GM08714 (cell line): Measurements from ENCODE around the gene LDLRAD4.

Source experiments
- H3K4me3 ChIP-seq: fragments of 200-500 bp; sonication (Bioruptor generic); 2 replicates; pipeline ENCODE4 v1.5.1; 2014; ENCODE audit warnings: mild to moderate bottlenecking, low read length, inconsistent platforms
- ZNF274 ChIP-seq: IDR thresholded peaks from 2 replicates; pipeline ENCODE4 v1.6.1; 2012; ENCODE audit warnings: mild to moderate bottlenecking, low read depth, low read length

LDLRAD4 gene

DNA sequence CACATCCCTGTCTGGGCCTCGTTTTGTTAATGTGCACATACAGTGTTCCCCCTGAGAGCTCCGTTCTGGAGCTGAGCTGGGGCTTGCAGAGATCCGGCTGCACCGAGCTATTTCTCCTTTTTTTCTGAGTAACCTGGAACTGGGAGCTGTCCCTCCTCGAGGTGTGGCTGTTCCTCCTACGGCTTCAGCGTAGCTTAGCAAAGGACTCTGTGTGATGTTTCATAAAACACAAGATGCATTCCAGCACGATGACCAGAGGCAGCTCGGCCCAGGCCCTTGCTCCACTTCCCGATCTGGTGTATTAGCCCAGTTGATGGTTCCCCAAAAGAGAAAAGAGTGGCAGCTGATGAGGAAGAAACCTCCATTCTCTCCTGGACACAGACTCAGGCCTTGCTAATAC, 404.8 kb downstream of the LDLRAD4 start:
- no peak for TF ChIP-seq ZNF274
- H3K4me3 ChIP-seq: no peak overlapping the region

DNA sequence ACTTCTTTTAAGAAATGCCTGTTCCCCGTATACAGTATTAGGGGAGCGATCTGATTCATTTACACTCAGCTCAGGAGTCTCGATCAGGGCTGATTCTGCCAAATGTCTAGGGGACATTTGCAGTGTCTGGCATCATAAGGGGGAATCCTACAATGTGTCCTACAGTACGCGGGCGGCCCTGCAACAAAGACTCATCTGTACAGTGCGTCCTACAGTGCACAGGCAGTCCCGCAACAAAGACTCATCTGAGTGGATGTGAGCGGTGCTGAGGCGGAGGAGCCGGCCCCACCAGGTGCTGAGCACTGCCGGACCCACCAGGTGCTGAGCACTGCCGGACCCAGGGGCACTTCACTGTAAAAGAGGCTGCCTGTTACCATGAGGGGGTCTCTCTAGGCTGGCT, 405.3 kb downstream of the LDLRAD4 start:
- no peak for TF ChIP-seq ZNF274

DNA sequence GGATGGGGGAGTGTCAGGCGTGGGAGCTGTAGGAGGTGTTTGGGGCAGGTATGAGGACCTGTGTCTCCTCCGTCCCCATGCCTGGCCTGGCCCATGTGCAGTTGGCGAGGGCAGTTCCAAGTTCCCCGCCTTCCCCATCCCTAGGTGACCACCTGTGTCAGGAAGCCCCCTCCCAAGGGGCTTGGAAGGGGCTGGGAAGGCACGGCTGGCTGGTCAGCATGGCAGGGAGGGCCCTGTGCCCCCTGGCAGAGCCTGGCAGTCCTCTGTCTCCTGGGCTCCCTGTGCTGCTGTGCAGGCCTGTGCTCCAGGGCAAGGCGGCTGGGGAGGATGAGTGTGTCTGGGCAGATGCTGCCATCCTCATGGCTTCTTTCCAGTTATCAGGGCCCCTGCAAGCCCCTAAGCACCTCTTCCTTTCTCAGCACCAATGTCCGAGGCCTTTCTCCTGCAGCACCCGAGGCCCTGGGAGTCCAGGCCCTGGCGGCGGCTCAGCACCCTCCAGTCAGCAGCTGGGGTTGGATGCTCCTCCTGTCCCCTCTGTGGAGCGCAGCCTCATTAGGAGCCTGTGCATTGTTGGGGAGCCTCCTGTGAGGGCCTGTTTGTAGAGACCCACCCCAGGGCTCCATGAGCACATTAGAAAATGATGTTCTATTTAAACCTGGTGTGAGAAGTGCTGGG, 406.1 kb downstream of the LDLRAD4 start:
- TF ChIP-seq ZNF274: no peak
- no peak overlapping the region for H3K4me3 ChIP-seq

More for the DNA sequence above, 405.3 kb downstream of the LDLRAD4 start:
- H3K4me3 ChIP-seq: no peak overlapping the region

DNA sequence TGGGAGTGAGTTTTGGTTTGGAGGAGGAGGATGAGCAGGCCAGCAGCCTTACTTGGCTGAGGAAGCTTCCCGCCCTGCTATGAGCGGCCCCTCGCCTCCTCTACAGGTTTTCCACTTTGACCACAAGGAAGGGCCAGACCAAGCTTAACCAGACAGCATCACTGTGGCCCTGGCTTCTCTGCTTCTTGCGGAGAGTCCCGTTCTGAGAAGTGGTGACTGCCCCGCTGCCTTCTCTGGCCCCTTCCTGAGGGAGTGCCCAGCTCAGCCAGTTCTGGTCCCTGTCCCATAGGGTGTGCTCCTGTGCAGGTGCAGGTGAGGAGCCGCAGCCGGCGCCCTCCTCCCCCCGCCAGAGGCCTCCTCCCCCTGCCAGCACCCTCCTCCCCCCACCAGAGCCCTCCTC, 406.8 kb downstream of the LDLRAD4 start:
- H3K4me3 ChIP-seq: no peak overlapping the region
- TF ChIP-seq ZNF274: no peak

DNA sequence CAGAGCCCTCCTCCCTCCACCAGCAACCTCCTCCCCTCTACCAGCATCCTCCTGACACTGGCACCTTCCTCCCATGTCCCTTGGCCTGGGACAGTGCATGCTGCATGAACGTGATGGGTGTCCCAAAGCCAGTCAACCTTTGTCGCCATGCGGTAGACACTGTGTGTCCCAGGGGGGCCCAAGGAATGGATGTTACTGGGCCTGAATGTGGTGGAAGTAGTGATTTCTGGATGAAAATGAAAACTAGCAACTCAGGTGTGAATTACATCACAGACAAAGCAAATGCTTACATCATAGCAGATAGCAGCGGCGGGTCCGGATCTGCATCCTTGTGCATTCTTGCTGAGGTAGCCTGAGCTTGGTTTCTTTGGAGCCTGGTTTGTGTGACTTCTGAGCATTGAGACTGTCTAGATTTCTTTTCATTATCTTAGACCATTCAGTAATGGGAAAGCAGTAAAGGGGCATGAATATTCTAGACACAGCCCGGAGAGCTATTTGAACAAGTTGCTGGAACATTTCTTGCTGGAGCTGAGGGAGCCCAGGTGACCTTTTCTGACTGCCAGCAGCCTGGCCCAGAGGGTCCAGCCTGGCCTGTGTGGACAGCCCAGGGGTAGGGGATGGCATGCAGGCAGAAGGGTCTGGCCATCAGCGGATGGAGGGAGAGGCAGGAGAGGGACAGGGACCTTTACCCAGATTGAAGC, 407.4 kb downstream of the LDLRAD4 start:
- TF ChIP-seq ZNF274: no peak

DNA sequence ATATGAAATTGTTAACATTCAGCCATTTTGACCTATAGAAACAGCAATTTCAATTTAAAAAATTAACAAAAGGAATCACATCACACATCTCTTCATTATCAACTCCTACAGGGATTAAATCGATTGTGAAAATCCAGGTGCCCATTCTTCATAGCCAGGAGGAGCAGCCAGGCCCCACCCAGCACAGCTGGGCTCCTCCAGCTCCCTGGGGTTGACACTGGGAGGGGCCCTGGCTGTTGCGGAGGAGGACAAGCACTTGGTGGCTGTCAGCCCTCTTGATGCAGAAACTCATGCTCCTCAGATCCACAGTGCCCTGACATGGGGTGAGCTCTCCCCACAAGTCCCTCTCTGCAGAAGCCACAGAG, 408.0 kb downstream of the LDLRAD4 start:
- TF ChIP-seq ZNF274: no peak
- H3K4me3 ChIP-seq: no peak overlapping the region

More for the DNA sequence above, 407.4 kb downstream of the LDLRAD4 start:
- no peak overlapping the region for H3K4me3 ChIP-seq

DNA sequence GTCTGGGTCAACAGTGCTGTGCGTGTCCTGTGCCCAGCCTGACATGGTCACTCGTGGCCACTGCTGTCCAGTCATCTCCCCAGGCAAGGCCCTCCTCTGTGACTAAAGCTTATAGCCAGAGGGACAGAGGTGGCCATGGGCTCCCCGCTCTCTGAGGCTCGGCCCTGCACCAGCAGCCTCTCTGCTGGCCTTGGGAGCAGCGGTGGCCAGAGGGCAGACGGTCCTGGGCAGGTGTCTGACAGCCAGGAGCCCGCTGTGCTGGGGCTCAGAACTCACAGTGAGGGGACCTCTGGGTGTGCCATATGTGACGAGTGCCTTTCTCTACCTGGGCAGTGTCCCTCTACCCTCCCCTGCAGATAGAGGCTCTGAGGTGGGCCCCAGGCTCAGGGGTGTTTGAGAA, 409.1 kb downstream of the LDLRAD4 start:
- no peak for TF ChIP-seq ZNF274
- no peak overlapping the region for H3K4me3 ChIP-seq

DNA sequence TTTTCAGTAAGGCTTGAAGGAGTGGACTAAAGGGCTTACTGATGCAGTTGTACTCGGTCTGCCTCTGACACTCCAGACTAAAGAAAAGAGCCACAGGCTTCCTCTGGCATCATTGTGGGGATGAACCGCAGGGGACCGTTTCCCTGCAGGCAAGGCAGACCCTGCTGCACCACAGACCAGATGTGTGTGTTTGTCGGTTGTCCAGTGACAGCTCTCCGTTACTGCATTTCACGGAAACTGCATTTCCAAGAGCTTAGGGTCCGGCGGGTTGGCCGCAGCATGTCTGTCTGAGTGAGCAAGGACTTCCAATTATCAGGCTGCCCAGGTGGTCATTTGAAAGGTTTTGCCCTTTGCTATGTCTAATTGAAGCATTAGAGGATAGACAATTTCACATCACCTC, 409.7 kb downstream of the LDLRAD4 start:
- no peak for TF ChIP-seq ZNF274
- H3K4me3 ChIP-seq: no peak overlapping the region

DNA sequence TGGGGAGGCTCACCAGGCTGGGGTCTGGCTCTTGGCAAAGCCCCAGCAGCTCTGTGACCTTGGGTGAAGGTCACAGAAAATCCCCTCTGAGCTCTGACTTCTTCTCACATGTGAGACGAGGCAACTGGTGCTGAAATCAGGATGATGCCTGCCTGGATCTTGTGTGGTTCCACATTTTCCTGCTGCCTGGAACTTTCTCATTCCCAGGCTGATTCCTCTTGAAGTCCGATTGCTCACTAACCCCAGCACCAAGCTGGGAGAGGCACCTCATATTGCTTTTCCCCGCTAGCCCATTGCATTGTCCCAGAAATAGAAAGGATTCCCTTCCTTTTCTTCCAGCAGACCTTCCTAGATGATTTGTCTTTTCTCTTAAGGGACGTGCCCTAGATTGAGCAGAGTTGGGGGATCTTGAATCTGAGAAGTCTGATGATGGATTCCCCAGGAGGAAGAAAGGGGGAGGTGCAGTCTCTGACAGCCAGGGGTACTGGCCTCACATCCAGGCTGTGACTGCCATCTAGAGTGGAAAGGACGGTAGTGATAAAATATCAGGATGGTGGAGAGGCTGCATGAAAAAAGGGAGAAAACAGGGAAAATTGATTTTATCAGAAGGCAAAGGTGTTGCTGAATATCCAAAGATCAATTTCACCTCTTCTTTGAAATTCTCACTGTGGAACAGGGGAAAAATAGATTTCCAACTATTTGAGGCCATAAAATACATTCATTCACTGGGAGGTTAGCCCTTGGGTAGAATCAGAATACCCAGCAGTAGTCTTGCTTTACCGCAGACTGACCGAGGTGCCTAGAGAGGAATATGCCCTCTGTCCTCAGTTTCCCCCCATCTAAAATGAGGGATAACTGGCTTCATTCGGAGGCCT, 411.5 kb downstream of the LDLRAD4 start:
- TF ChIP-seq ZNF274: no peak
- H3K4me3 ChIP-seq: no peak overlapping the region

DNA sequence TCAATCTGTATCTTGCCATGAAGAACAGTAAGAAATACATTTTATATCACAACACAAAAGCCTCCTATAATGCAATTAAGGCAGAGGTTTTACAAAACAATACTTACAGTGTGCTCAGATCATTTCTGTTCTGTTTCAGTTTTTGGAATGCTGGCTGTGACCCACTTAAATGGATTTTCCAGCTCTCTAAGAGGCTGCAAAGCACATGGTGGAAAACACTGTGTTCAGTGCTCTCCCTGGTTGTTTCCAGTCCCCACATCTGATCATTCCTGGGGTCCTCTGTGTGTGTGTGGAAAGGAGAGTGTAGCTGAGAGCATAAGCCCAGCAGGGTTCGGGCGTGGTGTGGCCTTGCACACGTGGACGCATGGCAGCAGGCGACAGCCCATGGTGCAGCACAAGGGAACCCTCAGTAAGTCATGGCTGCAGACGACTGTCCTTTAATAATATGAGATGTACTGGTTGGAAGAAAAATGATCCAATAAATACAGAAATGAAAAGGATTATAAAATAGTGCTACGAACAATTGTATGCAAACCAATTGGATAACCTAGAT, 412.2 kb downstream of the LDLRAD4 start:
- no peak overlapping the region for H3K4me3 ChIP-seq
- no peak for TF ChIP-seq ZNF274

DNA sequence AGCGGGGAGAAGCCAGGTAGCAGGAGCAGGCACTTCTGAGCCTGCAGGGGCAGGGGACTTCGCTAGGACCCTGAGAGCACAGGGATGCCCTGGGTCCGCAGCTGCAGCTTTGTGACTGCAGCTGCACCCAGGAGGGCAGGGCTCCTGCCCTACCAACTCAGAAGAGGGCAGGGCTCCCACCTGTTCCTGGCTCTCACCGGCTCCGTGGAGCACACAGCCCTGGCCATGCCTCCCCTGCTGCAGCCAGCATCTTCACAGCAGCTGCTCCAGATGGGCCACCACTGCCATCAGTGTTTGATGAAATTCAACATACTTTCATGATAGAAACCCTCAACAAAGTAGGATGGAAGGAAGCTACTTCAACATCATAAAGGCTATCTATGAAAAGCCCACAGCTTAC, 415.1 kb downstream of the LDLRAD4 start:
- TF ChIP-seq ZNF274: no peak
- no peak overlapping the region for H3K4me3 ChIP-seq

DNA sequence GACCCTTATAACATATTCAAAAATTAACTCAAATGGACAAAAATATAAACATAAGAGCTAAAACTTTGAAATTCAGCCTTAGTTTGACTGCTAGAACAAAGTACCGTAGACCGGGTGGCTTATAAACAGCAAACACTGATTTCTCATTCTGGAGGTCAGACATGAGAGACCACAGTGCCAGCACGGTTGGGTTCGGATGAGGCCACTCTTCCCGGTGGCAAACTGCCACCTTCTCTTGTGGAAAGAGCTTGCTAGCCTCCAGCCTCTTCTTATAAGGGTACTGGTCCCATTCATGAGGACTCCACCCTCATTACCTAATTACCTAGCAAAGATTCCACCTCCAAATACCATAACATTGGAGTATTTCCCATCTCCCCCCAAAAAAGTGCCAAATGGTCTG, 416.5 kb downstream of the LDLRAD4 start:
- TF ChIP-seq ZNF274: no peak
- H3K4me3 ChIP-seq: no peak overlapping the region

DNA sequence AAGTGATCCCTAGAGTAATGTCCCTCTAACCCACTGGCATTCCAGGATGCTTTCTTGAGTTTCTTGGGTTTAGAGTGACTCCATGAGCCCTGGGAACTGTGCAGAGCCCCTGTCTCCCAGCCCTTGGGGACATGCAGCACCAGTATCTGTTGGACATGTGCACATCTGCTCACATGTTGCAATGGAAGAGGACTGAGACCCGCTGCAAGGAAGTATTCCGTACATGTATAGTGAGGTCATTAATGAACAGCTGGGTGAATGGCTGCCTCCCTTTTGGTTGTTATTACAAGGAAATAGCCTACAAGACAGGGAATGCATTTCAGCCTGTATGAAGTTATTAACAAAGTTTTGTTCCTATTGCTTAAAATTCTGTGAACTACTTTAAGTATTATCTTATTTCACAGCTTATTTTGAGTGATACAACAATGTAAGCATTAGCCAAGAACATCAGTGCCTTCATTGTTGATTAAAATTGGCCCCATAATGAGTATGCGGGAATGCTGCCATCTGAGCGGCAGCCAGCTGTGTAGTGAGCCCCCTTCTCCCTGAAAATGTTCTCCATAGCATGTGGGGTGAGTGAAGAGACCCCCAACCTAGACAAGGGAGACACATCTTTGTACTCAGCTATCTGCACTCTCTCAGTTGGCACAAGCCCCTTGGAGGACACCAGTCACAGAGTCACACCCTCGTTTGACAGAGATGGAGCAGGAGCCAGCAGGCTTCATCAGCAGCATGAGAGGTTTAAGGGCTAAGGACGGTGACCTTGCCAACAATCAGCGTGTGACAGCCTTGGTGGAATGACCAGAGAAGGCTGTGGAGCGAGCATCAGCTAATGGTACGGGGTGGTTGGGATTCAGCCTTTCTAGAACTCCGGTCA, 420.4 kb downstream of the LDLRAD4 start:
- H3K4me3 ChIP-seq: no peak overlapping the region
- TF ChIP-seq ZNF274: no peak
